ENCODE measurements around the gene AKR1C1. TPM values are rescaled to one million over a fixed set of nuclear protein-coding genes. Genes with fewer than 3 reads are reported as not detected.
"Not testable (repeated sequence)": the region's sequence is repeated elsewhere in the genome, so short reads cannot be mapped to it uniquely, and the experiment has no call there.

AKR1C1 gene
- total and polyA plus RNA-seq, 9 of the 15 experiments (the other 6 are each of a cell fraction or from before 2014, with no cell fraction given), result 43.5 to 180 (median 82.4) TPM

DNA sequence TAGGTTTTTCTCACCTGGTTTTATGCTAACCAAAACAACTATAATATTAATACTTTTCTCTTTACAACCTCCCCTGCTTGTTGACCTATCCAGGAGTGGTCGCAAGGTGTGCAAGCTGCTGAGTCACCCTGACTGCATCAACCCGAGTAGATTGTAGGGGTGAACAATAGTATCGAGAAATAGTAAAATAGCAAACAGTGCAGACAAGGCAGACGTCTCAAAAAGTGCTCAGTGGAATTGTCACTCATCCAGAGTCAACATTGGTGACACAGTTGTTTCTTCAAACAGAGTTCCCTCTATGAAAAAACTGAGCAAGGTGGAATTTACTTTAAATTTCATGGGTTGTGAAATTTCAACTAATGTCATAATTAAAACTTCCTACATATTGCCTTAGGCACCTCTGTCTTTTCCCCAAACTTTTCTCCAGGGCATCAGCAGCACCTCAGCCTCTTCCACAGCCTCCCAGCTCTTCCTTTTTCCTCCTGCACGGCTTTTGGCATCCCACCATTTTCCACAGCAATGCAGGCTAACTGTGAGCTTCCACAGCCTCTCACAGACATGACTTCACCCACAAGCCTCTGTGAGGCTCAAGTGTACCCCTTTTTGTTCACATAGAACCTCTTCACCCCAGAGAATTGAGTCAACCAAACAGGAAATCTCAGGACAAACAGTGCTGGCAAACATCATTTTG is 6.1 kb upstream of the AKR1C1 start:
- POLR2A ChIA-PET; H3K4me3 ChIP-seq; intact Hi-C loops (cut with micrococcal nuclease); H3K9me1 ChIP-seq (ENCODE audit: control insufficient read depth, insufficient read depth, low read length); H3K27ac ChIP-seq (ENCODE audit: extremely low read depth, low read depth, low read length); H4K20me1 ChIP-seq (replicated peaks; ENCODE audit: control insufficient read depth, insufficient read depth, low read length); H3K27me3 ChIP-seq (ENCODE audit: control insufficient read depth in 2 of 2, insufficient read depth in 2 of 2, low read length in 2 of 2); H3K4me2 ChIP-seq (ENCODE audit: insufficient read depth, low read length); H3K9me3 ChIP-seq (replicated peaks; ENCODE audit: control insufficient read depth, insufficient read depth, low read depth, low read length); BruUV-seq (replicated peaks); H3K9ac ChIP-seq (ENCODE audit: insufficient read depth in 1 of 2, low read depth in 2 of 2, low read length in 2 of 2); H3K4me1 ChIP-seq (replicated peaks in 1 of 2; ENCODE audit: control insufficient read depth in 2 of 2, insufficient read depth in 2 of 2, low read length in 2 of 2); H3K79me2 ChIP-seq (ENCODE audit: control insufficient read depth, insufficient read depth, low read length); CTCF ChIA-PET (ENCODE audit: low intra/inter-chr PET ratio); H3K36me3 ChIP-seq (ENCODE audit: control insufficient read depth, insufficient read depth, low read length): not testable (repeated sequence)
- FAIRE-seq, result peak; percentile 61
- 0 out of 2 replicates have a peak overlapping the region, but pooled peaks have one; percentile 16 for H2AFZ ChIP-seq (ENCODE audit: low read depth, low read length)
- in situ Hi-C loops (cut with MboI), result loop anchor here (5.0 kb wide), 1 partner anchor 50 kb away; no protein-coding TSS in a partner anchor
- WGBS (ENCODE audit: insufficient coverage, low coverage, missing lambda C conversion rate), result 15% methylated on average over 4 of the region's 5 CpGs
- ATAC-seq, result peak; percentile 64
- DNase-seq (ENCODE audit: extremely low read depth in 1 of 4, low spot score in 3 of 4), result peak in 1 of 4 experiments; percentile 30
- TF ChIP-seq NFE2 (IDR thresholded peaks at IDR 0.05; ENCODE audit: low read depth), result peak; percentile 74

DNA sequence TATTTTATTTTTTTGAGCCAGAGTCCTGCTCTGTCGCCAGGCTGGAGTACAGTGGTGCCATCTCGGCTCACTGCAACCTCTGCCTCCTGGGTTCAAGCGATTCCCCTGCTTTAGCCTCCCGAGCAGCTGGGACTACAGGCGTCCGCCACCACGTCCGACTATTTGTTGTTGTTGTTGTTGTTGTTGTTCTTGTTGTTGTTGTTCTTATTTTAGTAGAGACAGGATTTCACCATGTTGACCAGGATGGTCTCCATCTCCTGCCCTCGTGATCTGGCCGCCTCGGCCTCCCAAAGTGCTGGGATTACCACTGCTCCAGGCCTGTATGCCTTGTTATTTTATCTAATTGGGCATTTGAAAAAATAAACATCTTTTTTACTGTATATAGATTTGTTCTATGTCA is 1.7 kb upstream of the AKR1C1 start:
- BruUV-seq (replicated peaks); in situ Hi-C loops (cut with MboI); H3K9me3 ChIP-seq (replicated peaks; ENCODE audit: control insufficient read depth, insufficient read depth, low read depth, low read length); H4K20me1 ChIP-seq (replicated peaks; ENCODE audit: control insufficient read depth, insufficient read depth, low read length); H3K36me3 ChIP-seq (ENCODE audit: control insufficient read depth, insufficient read depth, low read length); DNase-seq (ENCODE audit: extremely low read depth in 1 of 4, low spot score in 3 of 4); ATAC-seq; H2AFZ ChIP-seq (ENCODE audit: low read depth, low read length); H3K9ac ChIP-seq (ENCODE audit: insufficient read depth in 1 of 2, low read depth in 2 of 2, low read length in 2 of 2); FAIRE-seq; H3K4me3 ChIP-seq; H3K4me2 ChIP-seq (ENCODE audit: insufficient read depth, low read length); H3K27me3 ChIP-seq (ENCODE audit: control insufficient read depth in 2 of 2, insufficient read depth in 2 of 2, low read length in 2 of 2); H3K4me1 ChIP-seq (replicated peaks in 1 of 2; ENCODE audit: control insufficient read depth in 2 of 2, insufficient read depth in 2 of 2, low read length in 2 of 2); H3K27ac ChIP-seq (ENCODE audit: extremely low read depth, low read depth, low read length); CTCF ChIA-PET (ENCODE audit: low intra/inter-chr PET ratio); H3K9me1 ChIP-seq (ENCODE audit: control insufficient read depth, insufficient read depth, low read length); POLR2A ChIA-PET: not testable (repeated sequence)
- intact Hi-C loops (cut with micrococcal nuclease), result loop anchor here (5.0 kb wide), 1 partner anchor 46 kb away; no protein-coding TSS in a partner anchor
- peaks cover 23% of the 10 kb centered on the region for H3K79me2 ChIP-seq (ENCODE audit: control insufficient read depth, insufficient read depth, low read length)
- WGBS (ENCODE audit: insufficient coverage, low coverage, missing lambda C conversion rate), result 91% methylated on average over 9 of the region's 11 CpGs

DNA sequence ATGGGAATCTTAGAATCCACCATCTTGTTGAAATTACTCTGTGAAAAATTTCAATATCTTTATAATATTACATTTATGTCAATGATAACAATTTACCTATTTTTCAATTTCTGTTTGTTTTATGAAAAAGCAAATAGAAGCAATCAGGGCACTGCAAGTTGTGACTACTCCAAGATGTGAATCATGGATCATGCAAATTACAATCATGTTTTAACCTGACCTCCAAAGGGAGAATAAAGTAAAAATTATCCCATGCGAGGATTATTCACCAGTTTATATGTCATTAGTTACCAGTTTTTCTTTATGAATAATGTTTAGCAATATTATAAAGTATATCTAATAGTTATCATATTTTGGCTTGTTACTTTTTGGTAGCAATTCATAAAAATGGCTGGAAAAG is 907 bp upstream of the AKR1C1 start:
- in situ Hi-C loops (cut with MboI); ATAC-seq; H2AFZ ChIP-seq (ENCODE audit: low read depth, low read length); FAIRE-seq; H3K27ac ChIP-seq (ENCODE audit: extremely low read depth, low read depth, low read length); H3K9ac ChIP-seq (ENCODE audit: insufficient read depth in 1 of 2, low read depth in 2 of 2, low read length in 2 of 2); H3K4me1 ChIP-seq (replicated peaks in 1 of 2; ENCODE audit: control insufficient read depth in 2 of 2, insufficient read depth in 2 of 2, low read length in 2 of 2); H4K20me1 ChIP-seq (replicated peaks; ENCODE audit: control insufficient read depth, insufficient read depth, low read length); H3K4me2 ChIP-seq (ENCODE audit: insufficient read depth, low read length); H3K9me1 ChIP-seq (ENCODE audit: control insufficient read depth, insufficient read depth, low read length); H3K36me3 ChIP-seq (ENCODE audit: control insufficient read depth, insufficient read depth, low read length); CTCF ChIA-PET (ENCODE audit: low intra/inter-chr PET ratio); H3K27me3 ChIP-seq (ENCODE audit: control insufficient read depth in 2 of 2, insufficient read depth in 2 of 2, low read length in 2 of 2); H3K4me3 ChIP-seq; BruUV-seq (replicated peaks); H3K9me3 ChIP-seq (replicated peaks; ENCODE audit: control insufficient read depth, insufficient read depth, low read depth, low read length); DNase-seq (ENCODE audit: extremely low read depth in 1 of 4, low spot score in 3 of 4): not testable (repeated sequence)
- H3K79me2 ChIP-seq (ENCODE audit: control insufficient read depth, insufficient read depth, low read length), result peaks cover 23% of the 10 kb centered on the region
- 88% methylated on average over 1 of the region's 1 CpG for WGBS (ENCODE audit: insufficient coverage, low coverage, missing lambda C conversion rate)
- intact Hi-C loops (cut with micrococcal nuclease), result loop anchor here (5.0 kb wide), 1 partner anchor 45 kb away; no protein-coding TSS in a partner anchor
- POLR2A ChIA-PET, result interaction anchor here (1.2 kb wide), 1 partner anchor 44 kb away, joined by 4 read pairs; no protein-coding TSS in a partner anchor
